Panc1 (cell line): ENCODE data around the gene SUCLG2. TPM values are rescaled to one million over a fixed set of nuclear protein-coding genes. Genes with fewer than 3 reads are reported as not detected.

Source experiments
- ATAC-seq: fragments of 200-7000 bp; cut with Tn5 transposase; 2 replicates; pipeline ENCODE4 v1.9.1; 2020; ENCODE audit warnings: mild to moderate bottlenecking, moderate library complexity
- BruUV-seq: library from RNA; stranded (reverse); fragments of 400-500 nt; replicated peaks from 2 replicates; lab custom pipeline; 2021; lab: Mats Ljungman, UMichigan
- CTCF ChIA-PET: fragments of 300-600 bp; sonication (Branson Sonifier 250); formaldehyde crosslinking; loops from one replicate; lab custom pipeline; 2022; ENCODE audit warnings: antibody characterized with exemption; lab: Charles Lee
- POLR2A ChIA-PET: fragments of 300-600 bp; sonication (Branson Sonifier 250); formaldehyde crosslinking; loops from one replicate; lab custom pipeline; 2022; ENCODE audit warnings: antibody characterized with exemption; lab: Charles Lee
- DNase-seq: peaks from one replicate; pipeline ENCODE4 v3.0.0-alpha.2; 2010; ENCODE audit warnings: low read depth, low spot score
- H3K27ac ChIP-seq: 2 replicates; pipeline ENCODE4 v1.5.1; 2011; ENCODE audit warnings: mild to moderate bottlenecking, low read length, inconsistent platforms
- H3K27me3 ChIP-seq: fragments of 200-500 bp; sonication (Bioruptor generic); 2 replicates; pipeline ENCODE4 v1.6.0; 2014; ENCODE audit warnings: low read length, inconsistent platforms; ENCODE audit not compliant: control insufficient read depth, insufficient read depth
- H3K36me3 ChIP-seq: fragments of 200-500 bp; sonication (Bioruptor generic); 2 replicates; pipeline ENCODE4 v1.5.1; 2014; ENCODE audit warnings: inconsistent platforms, mild to moderate bottlenecking, low read length, moderate library complexity; ENCODE audit not compliant: control insufficient read depth, insufficient read depth
- H3K4me1 ChIP-seq: 2 replicates; pipeline ENCODE4 v1.5.1; 2011; ENCODE audit warnings: inconsistent platforms, mild to moderate bottlenecking, low read length, moderate library complexity; ENCODE audit not compliant: control insufficient read depth, insufficient read depth
- H3K4me3 ChIP-seq, 2 experiments: 2 replicates each; pipeline ENCODE4 v1.5.1; 2011 to 2012; ENCODE audit warnings: low read depth in 2 of 2, low read length in 2 of 2, mild to moderate bottlenecking in 2 of 2, inconsistent platforms in 1 of 2, moderate library complexity in 1 of 2
- H3K9me3 ChIP-seq: fragments of 200-500 bp; sonication (Bioruptor generic); 2 replicates; pipeline ENCODE4 v1.5.1; 2014; ENCODE audit warnings: low read depth, mild to moderate bottlenecking, inconsistent platforms, low read length, moderate library complexity; ENCODE audit not compliant: control insufficient read depth, insufficient read depth
- POLR2AphosphoS5 ChIP-seq: IDR thresholded peaks from 2 replicates; pipeline ENCODE4 v1.6.1; 2012; ENCODE audit warnings: mild to moderate bottlenecking, low read depth, low read length, moderate library complexity
- SIN3A ChIP-seq: IDR thresholded peaks from 2 replicates; pipeline ENCODE4 v1.6.1; 2012; ENCODE audit warnings: low read depth, mild to moderate bottlenecking, low read length, moderate library complexity, borderline replicate concordance; ENCODE audit not compliant: insufficient read depth
- TCF7L2 ChIP-seq: IDR thresholded peaks from 2 replicates; pipeline ENCODE4 v1.6.1; 2011; ENCODE audit warnings: mild to moderate bottlenecking, low read depth, low read length, inconsistent platforms
- in situ Hi-C: cut with HindIII; loops from 2 replicates; pipeline ENCODE4 v1.10.0; 2016; ENCODE audit warnings: low sequenced_read_pairs, low pct_unique_long_range_greater_than_20kb
- intact Hi-C: fragments of 100-400 bp; cut with micrococcal nuclease; formaldehyde crosslinking; loops from one replicate; pipeline ENCODE4 v1.10.0; 2022; ENCODE audit not compliant: unreplicated experiment
- total RNA-seq: library from RNA; stranded (reverse); gene quantifications from one replicate; pipeline ENCODE4 v1.2.1, GENCODE V29; 2021; ENCODE audit not compliant: unreplicated experiment
- TF ChIP-seq, protein P1 (sequence below), 2 experiments: IDR thresholded peaks; 2 replicates each; pipeline ENCODE4 v1.6.1; 2011 to 2012; ENCODE audit warnings: low read depth in 2 of 2, control low read depth in 1 of 2, low read length in 1 of 2, mild to moderate bottlenecking in 1 of 2, moderate library complexity in 1 of 2; ENCODE audit not compliant: insufficient read depth in 1 of 2
- TF ChIP-seq, protein P2 (sequence below): fragments of 450-650 bp; IDR thresholded peaks from 2 replicates; pipeline ENCODE4 v1.5.1; 2017; ENCODE audit warnings: mild to moderate bottlenecking

SUCLG2 gene
- total RNA-seq, 1 experiment from 2014 or later = 28.3 TPM

DNA sequence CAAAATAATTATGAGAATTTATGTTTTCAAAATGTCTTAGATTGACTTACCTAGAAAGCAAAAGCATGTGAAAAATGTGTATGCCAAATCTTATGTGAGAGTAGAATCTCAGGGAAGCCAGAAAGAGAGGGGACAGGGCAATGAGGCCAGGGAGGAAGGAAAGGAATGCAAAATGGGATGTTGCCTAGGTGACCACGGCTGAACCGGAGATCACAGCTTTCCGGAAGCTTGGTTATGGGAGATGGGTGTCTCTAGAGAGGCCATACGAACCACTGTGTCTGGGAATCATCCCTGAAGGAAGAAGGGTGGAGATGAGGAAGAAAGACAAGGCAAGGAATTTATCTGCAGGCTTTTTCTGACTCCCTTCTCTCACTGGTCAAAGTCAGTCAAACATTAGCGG is 76.0 kb downstream of the SUCLG2 start:
- H3K4me3 ChIP-seq = no peak overlapping the region
- DNase-seq = no peak
- TF ChIP-seq POLR2AphosphoS5 (no peak), TCF7L2 (no peak), SIN3A (no peak)
- TF ChIP-seq, protein P1, sequence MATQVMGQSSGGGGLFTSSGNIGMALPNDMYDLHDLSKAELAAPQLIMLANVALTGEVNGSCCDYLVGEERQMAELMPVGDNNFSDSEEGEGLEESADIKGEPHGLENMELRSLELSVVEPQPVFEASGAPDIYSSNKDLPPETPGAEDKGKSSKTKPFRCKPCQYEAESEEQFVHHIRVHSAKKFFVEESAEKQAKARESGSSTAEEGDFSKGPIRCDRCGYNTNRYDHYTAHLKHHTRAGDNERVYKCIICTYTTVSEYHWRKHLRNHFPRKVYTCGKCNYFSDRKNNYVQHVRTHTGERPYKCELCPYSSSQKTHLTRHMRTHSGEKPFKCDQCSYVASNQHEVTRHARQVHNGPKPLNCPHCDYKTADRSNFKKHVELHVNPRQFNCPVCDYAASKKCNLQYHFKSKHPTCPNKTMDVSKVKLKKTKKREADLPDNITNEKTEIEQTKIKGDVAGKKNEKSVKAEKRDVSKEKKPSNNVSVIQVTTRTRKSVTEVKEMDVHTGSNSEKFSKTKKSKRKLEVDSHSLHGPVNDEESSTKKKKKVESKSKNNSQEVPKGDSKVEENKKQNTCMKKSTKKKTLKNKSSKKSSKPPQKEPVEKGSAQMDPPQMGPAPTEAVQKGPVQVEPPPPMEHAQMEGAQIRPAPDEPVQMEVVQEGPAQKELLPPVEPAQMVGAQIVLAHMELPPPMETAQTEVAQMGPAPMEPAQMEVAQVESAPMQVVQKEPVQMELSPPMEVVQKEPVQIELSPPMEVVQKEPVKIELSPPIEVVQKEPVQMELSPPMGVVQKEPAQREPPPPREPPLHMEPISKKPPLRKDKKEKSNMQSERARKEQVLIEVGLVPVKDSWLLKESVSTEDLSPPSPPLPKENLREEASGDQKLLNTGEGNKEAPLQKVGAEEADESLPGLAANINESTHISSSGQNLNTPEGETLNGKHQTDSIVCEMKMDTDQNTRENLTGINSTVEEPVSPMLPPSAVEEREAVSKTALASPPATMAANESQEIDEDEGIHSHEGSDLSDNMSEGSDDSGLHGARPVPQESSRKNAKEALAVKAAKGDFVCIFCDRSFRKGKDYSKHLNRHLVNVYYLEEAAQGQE (IDR thresholded peaks at IDR 0.05; ENCODE audit: insufficient read depth in 1 of 2, low read depth in 2 of 2, low read length in 1 of 2) = no peak
- TF ChIP-seq, protein P2, sequence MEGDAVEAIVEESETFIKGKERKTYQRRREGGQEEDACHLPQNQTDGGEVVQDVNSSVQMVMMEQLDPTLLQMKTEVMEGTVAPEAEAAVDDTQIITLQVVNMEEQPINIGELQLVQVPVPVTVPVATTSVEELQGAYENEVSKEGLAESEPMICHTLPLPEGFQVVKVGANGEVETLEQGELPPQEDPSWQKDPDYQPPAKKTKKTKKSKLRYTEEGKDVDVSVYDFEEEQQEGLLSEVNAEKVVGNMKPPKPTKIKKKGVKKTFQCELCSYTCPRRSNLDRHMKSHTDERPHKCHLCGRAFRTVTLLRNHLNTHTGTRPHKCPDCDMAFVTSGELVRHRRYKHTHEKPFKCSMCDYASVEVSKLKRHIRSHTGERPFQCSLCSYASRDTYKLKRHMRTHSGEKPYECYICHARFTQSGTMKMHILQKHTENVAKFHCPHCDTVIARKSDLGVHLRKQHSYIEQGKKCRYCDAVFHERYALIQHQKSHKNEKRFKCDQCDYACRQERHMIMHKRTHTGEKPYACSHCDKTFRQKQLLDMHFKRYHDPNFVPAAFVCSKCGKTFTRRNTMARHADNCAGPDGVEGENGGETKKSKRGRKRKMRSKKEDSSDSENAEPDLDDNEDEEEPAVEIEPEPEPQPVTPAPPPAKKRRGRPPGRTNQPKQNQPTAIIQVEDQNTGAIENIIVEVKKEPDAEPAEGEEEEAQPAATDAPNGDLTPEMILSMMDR = no peak
- no peaks in the 10 kb centered on the region for H3K9me3 ChIP-seq
- intact Hi-C loops = no loop called here
- ChIA-PET CTCF (no interaction called here), POLR2A (no interaction called here)
- H3K27ac ChIP-seq = no peak overlapping the region
- ATAC-seq = no peak
- no peaks in the 10 kb centered on the region for H3K4me1 ChIP-seq
- in situ Hi-C loops = no loop called here
- no TSS peak for BruUV-seq
- no peaks in the 10 kb centered on the region for H3K36me3 ChIP-seq
- H3K27me3 ChIP-seq = no peaks in the 10 kb centered on the region

DNA sequence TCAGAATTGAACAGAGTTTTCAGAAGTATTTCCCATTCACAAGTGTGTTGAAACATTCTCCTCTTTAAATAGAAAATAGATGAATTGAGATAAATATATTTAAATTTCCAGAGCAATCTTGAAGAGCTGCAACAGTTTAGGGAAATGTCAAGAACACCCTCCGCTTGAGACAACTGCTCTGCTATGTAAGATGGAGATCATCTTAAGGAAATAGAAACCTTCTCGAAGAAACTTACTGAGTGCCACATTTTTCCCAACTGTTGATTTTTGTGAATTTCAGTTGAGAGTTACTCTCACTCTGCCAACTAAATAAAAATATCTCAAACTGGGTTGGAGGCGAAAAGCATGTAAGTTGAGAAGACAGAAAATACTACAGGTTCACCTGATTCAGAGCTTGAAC is 78.0 kb downstream of the SUCLG2 start:
- ChIA-PET CTCF (no interaction called here), POLR2A (no interaction called here)
- Histone ChIP-seq H3K9me3 (no peaks in the 10 kb centered on the region), H3K27me3 (no peaks in the 10 kb centered on the region), H3K4me1 (no peaks in the 10 kb centered on the region), H3K36me3 (no peaks in the 10 kb centered on the region), H3K27ac (no peak overlapping the region), H3K4me3 (no peak overlapping the region)
- no TSS peak for BruUV-seq
- DNase-seq (no peak), ATAC-seq (no peak)
- intact Hi-C loops = no loop called here
- TF ChIP-seq TCF7L2 (no peak), SIN3A (no peak), POLR2AphosphoS5 (no peak)
- TF ChIP-seq, protein P2 = no peak
- in situ Hi-C loops = no loop called here
